Fibroblast of skin of back (primary cell): Measurements from ENCODE around the gene VPS36.
A peak's percentile ranks its signal among the peaks of the same experiment; 100 is the strongest.
"Not testable (repeated sequence)": the region's sequence is repeated elsewhere in the genome, so short reads cannot be mapped to it uniquely, and the experiment has no call there.

Experiments used
- DNase-seq: peaks from one replicate; pipeline ENCODE4 v3.0.0-alpha.2; 2013

VPS36 gene

GRCh38 chr13:52446265-52446664 lies 4.2 kb downstream of the VPS36 start:
- no peak for DNase-seq

GRCh38 chr13:52432456-52432855 lies 18.0 kb downstream of the VPS36 start:
- DNase-seq, result no peak

- DNase-seq, result no peak
These were observed 22.1 kb downstream of the VPS36 start for GRCh38 chr13:52428295-52428694.

GRCh38 chr13:52421216-52421615 lies 29.2 kb downstream of the VPS36 start:
- DNase-seq, result no peak

- DNase-seq, result no peak
These were observed 31.4 kb downstream of the VPS36 start for GRCh38 chr13:52419080-52419479.

- peak; percentile 78 for DNase-seq
These were observed 35.5 kb downstream of the VPS36 start for GRCh38 chr13:52414963-52415362.

GRCh38 chr13:52414051-52414450 lies 36.4 kb downstream of the VPS36 start:
- DNase-seq, result no peak

- no peak for DNase-seq
These were observed 38.3 kb downstream of the VPS36 start for GRCh38 chr13:52412128-52412527.

- DNase-seq, result peak; percentile 33
These were observed 38.8 kb downstream of the VPS36 start for GRCh38 chr13:52411629-52412028.

GRCh38 chr13:52408071-52408658 lies 42.3 kb downstream of the VPS36 start:
- not testable (repeated sequence) for DNase-seq

- not testable (repeated sequence) for DNase-seq
These were observed 43.0 kb downstream of the VPS36 start for GRCh38 chr13:52407436-52407835.

- no peak for DNase-seq
These were observed 43.8 kb downstream of the VPS36 start for GRCh38 chr13:52406629-52407028.

- peak; percentile 26 for DNase-seq
These were observed 44.5 kb downstream of the VPS36 start, which contains the start of gene THSD1 for GRCh38 chr13:52405767-52406494. TSS of gene THSD1 (minus strand) at chr13:52406172. CDS start at chr13:52402600, 3,572 bp downstream.

GRCh38 chr13:52405369-52405766 lies 45.1 kb downstream of the VPS36 start:
- DNase-seq, result no peak

- no peak for DNase-seq
These were observed 50.7 kb downstream of the VPS36 start for GRCh38 chr13:52399708-52400107.

- DNase-seq, result no peak
These were observed 51.4 kb downstream of the VPS36 start for GRCh38 chr13:52399046-52399445.

GRCh38 chr13:52395704-52396103 lies 54.7 kb downstream of the VPS36 start:
- no peak for DNase-seq

- DNase-seq, result no peak
These were observed 55.8 kb downstream of the VPS36 start for GRCh38 chr13:52394586-52394985.

GRCh38 chr13:52393572-52394357 lies 56.7 kb downstream of the VPS36 start:
- DNase-seq, result no peak

GRCh38 chr13:52387721-52388120 lies 62.7 kb downstream of the VPS36 start:
- no peak for DNase-seq

- no peak for DNase-seq
These were observed 64.6 kb downstream of the VPS36 start for GRCh38 chr13:52385870-52386269.

GRCh38 chr13:52383366-52383765 lies 67.1 kb downstream of the VPS36 start:
- DNase-seq, result no peak

GRCh38 chr13:52378312-52378711 lies 72.1 kb downstream of the VPS36 start:
- no peak for DNase-seq

GRCh38 chr13:52377898-52378297 lies 72.5 kb downstream of the VPS36 start:
- DNase-seq, result no peak
